ENCODE results near the gene CPT1A.

Gene CPT1A

DNA sequence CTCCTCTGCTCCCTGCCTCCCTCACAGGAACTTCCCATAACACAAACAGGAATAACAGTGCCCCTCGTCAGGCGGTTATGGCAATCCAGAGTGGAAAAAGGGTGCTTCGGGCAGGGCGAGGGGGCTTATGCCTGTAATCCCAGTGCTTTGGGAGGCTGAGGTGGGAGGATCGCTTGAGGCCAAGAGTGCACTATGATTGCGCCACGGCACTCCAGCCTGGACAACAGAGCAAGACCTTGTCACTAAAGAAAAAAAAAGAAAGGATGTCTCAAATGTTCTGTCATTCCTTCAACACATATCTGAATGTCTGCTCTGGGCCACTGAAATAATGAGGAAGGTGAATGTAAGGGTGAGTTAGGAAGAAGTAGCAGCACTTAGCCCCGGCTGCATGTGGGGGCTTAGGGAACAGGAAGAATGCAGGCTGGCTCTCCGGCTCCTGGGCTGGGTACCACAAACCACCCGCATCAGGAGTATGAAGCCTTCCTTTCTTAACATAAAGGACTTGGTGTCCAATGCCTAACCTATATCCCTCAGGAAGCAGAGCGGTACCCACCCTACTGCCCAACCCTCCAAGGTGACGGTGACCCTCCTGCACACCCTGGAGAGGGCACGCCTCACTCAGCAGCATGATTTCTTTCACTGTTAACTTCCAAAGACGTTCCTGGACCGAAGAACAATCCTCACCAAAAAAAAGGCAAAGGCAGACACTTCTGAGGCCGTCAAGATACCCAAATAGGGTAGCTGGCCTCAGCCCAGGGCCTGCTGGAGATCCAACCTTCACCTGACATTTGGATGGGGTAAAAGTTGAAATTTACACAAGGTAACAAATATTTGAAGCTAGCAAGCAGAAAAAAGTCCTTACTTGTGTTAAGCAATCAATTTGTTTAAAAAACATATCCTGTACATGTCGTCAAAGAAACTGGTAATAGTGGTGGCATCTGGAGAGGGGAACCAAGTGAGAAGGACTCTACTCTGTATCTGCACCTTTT is 3.8 kb downstream of the CPT1A start:
- Histone ChIP-seq H3K27ac (peak overlapping the region; percentile 90 to 98), H3K4me3 (peak overlapping the region; percentile 86)
- TF ChIP-seq, protein P1, sequence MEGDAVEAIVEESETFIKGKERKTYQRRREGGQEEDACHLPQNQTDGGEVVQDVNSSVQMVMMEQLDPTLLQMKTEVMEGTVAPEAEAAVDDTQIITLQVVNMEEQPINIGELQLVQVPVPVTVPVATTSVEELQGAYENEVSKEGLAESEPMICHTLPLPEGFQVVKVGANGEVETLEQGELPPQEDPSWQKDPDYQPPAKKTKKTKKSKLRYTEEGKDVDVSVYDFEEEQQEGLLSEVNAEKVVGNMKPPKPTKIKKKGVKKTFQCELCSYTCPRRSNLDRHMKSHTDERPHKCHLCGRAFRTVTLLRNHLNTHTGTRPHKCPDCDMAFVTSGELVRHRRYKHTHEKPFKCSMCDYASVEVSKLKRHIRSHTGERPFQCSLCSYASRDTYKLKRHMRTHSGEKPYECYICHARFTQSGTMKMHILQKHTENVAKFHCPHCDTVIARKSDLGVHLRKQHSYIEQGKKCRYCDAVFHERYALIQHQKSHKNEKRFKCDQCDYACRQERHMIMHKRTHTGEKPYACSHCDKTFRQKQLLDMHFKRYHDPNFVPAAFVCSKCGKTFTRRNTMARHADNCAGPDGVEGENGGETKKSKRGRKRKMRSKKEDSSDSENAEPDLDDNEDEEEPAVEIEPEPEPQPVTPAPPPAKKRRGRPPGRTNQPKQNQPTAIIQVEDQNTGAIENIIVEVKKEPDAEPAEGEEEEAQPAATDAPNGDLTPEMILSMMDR (IDR thresholded peaks at IDR 0.05): no peak
- no peak for DNase-seq (ENCODE audit: low spot score)

DNA sequence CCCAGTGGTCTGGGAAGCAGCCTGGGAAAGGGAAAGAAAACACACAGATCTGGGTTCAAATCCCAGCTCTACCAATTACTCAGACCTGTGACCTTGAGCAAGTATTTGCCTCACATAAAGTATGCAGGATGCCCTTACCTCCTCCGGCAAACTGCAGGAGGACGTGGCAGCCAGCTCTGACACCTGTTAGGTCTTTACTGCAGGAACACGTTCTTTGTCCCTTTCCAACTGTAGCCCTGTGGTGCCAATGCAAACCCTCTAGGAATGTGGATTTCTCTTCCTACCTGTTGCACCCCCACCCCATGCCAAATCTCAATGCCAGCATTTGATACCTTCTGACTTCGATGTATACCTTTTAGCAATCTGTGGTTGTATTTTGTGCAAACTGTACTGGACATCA is 6.0 kb downstream of the CPT1A start:
- no peak for DNase-seq (ENCODE audit: low spot score)
- peak overlapping the region in 1 of 2 donors; percentile 55 for H3K27ac ChIP-seq
- no peak overlapping the region for H3K4me3 ChIP-seq
- TF ChIP-seq, protein P1 (IDR thresholded peaks at IDR 0.05): no peak

- TF ChIP-seq, protein P1 (IDR thresholded peaks at IDR 0.05): no peak
- DNase-seq (ENCODE audit: low spot score): no peak
- H3K4me3 ChIP-seq: no peak overlapping the region
- H3K27ac ChIP-seq: peak overlapping the region in 1 of 2 donors; percentile 55
These were observed 6.4 kb downstream of the CPT1A start for GRCh38 chr11:68835328-68835727.

- no peak for DNase-seq (ENCODE audit: low spot score)
- Histone ChIP-seq H3K27ac (peak overlapping the region in 1 of 2 donors; percentile 28), H3K4me3 (no peak overlapping the region)
- TF ChIP-seq, protein P1 (IDR thresholded peaks at IDR 0.05): no peak
These were observed 9.1 kb downstream of the CPT1A start for GRCh38 chr11:68832476-68833181.

DNA sequence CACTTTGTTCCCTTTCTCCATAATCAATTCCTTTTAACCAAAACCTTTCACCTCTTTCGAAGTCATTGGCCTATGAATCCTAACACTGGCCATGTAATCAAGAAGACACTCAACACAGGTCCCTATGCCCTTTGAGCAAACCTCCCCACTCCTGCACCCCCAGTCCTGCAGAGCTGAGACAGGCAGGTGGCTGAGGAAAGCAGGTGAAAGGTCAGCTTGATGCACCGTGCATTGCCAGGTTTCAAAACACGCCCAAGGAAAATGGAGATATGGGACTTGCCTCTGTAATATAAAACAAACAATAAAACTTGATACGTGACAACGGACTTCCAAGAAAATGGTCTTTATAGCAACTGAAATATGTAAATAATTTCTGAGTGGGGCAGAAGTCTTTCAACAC is 10.6 kb downstream of the CPT1A start:
- TF ChIP-seq, protein P1 (IDR thresholded peaks at IDR 0.05): no peak
- Histone ChIP-seq H3K27ac (no peak overlapping the region), H3K4me3 (no peak overlapping the region)
- no peak for DNase-seq (ENCODE audit: low spot score)

DNA sequence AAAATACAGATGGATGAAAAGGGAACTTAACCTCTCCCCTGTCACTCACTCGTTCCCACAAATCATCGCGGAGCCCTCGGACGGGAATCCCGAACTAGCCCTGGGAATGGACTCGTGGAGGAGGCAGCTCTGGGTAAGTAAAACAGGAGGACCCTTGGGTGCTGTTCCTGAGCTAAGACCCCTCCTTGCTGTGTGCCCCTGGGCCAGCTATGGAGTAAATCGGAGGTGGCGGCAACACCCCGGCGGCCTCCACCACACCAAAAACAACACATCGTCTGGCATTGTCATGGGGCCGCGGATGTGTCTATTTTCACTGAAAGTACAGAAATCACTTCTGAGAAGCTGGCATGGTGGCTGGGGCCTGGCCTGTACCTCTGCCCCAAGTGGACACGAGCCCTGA is 12.1 kb downstream of the CPT1A start:
- Histone ChIP-seq H3K4me3 (no peak overlapping the region), H3K27ac (no peak overlapping the region)
- DNase-seq (ENCODE audit: low spot score): no peak
- TF ChIP-seq, protein P1 (IDR thresholded peaks at IDR 0.05): no peak

Data from coronary artery (tissue), 2 donors.